Heart left ventricle (tissue), 16 donors: Measurements from ENCODE around the gene SMOC2. TPM values are rescaled to one million over a fixed set of nuclear protein-coding genes. Genes with fewer than 3 reads are reported as not detected.

Experiments used
- ATAC-seq, 4 donors: fragments of 200-7000 bp; cut with Tn5 transposase; one replicate each; pipeline ENCODE4 v1.9.1; 2020 to 2022; ENCODE audit warnings: moderate library complexity in 4 of 4, mild to moderate bottlenecking in 3 of 4, moderate number of reproducible peaks in 1 of 4
- DNase-seq, 5 donors: peaks; one replicate each; pipeline ENCODE4 v3.0.0-alpha.2; 2020
- H3K27ac ChIP-seq, 12 donors: fragments of 200-600 bp; sonication (generic) in 4 of 12; one replicate each; pipeline versions ENCODE4 v1.5.0 to v1.8.0; 2016 to 2022; ENCODE audit warnings: mild to moderate bottlenecking in 2 of 12
- H3K27me3 ChIP-seq, 9 donors: fragments of 200-600 bp; sonication (generic) in 2 of 9; one replicate each; pipeline versions ENCODE4 v1.5.1 to v1.8.0; 2016 to 2022; ENCODE audit warnings: mild to moderate bottlenecking in 3 of 9
- H3K36me3 ChIP-seq, 9 donors: fragments of 200-600 bp; sonication (generic) in 2 of 9; one replicate each; pipeline versions ENCODE4 v1.5.0 to v1.8.0; 2018 to 2022; ENCODE audit warnings: mild to moderate bottlenecking in 2 of 9
- H3K4me1 ChIP-seq, 12 donors: fragments of 200-600 bp; sonication (generic) in 4 of 12; one replicate each; pipeline versions ENCODE4 v1.5.0 to v1.8.0; 2016 to 2022; ENCODE audit warnings: mild to moderate bottlenecking in 3 of 12
- H3K4me3 ChIP-seq, 12 donors: fragments of 200-600 bp; sonication (generic) in 4 of 12; one replicate each; pipeline versions ENCODE4 v1.5.0 to v1.8.0; 2017 to 2022; ENCODE audit warnings: mild to moderate bottlenecking in 9 of 12, moderate library complexity in 4 of 12
- H3K9me3 ChIP-seq, 12 donors: fragments of 200-600 bp; sonication (generic) in 4 of 12; one replicate each; pipeline versions ENCODE4 v1.5.0 to v1.8.0; 2016 to 2022; ENCODE audit warnings: mild to moderate bottlenecking in 1 of 12
- CTCF ChIP-seq, 12 donors: fragments of 200-600 bp; sonication (generic) in 4 of 12; IDR thresholded peaks; one replicate each; pipeline versions ENCODE4 v1.5.0 to v1.8.0; 2018 to 2022; ENCODE audit warnings: antibody characterized with exemption in 12 of 12, mild to moderate bottlenecking in 5 of 12
- POLR2A ChIP-seq, 2 donors: fragments of 450-650 bp; IDR thresholded peaks; one replicate each; pipeline ENCODE4 v1.6.1; 2017; ENCODE audit warnings: antibody characterized with exemption in 2 of 2, mild to moderate bottlenecking in 2 of 2, moderate library complexity in 2 of 2
- WGBS, 4 donors: extraction: QIAGEN DNeasy Blood & Tissue Kit in 2 of 4; methylation state at CpG; one replicate each; pipeline versions ENCODE4 v1.1.5 to v1.1.7; 2013 to 2018; 5-methylcytosine and 5-hydroxymethylcytosine counted together
- intact Hi-C, 10 donors: fragments of 100-400 bp; cut with DNase I; formaldehyde crosslinking; loops; one replicate each; pipeline versions ENCODE4 v1.11.1 to v1.14.2; 2022
- polyA plus RNA-seq, 2 donors: library from polyadenylated mRNA; stranded (reverse); fragments of 200-250 nt; gene quantifications; one replicate each; pipeline ENCODE4 v1.2.3, GENCODE V29; 2013
- total RNA-seq, 9 donors: library from RNA; depleted of rRNA in 2 of 9; stranded (reverse); fragments of >200 nt in 2 of 9; fragmentation: NEBNext Ultra II Directional in 3 of 9; extraction: Animal tissue kit (Norgen Biotek cat#: 25700) in 3 of 9; gene quantifications; one replicate each; pipeline versions ENCODE4 v1.1.0 to v1.2.4, GENCODE V29; 2016 to 2023
- donor health status: ischemic (EF 13 %, LVEDD 7.1; RV severe dilation, severe dysfunction).
- donor health status: healthy with polysubstance abuse.
- donor health status: DM: no; HTN: yes; CAD: no.
- donor health status: DM: no; HTN: no; CAD: no.
- donor health status: ischemic (EF 25% LVEDD 6.9; RV normal size, moderate dysfunction).
- donor health status: ischemic (EF 25% LVEDD 5.7; RV mildly dilated, moderate dysfunction).
- donor health status: healthy.
- donor health status: DM: yes; HTN: yes; CAD: no.
- donor health status: ischemic (EF 35%, LVEDD 5.7; RV mildly dilated, moderate dysfunction).
- donor health status: nonischemic (EF 11% LVEDD 7.7; RV severe dilation, severe dysfunction).
- donor health status: DM: yes; HTN: yes; CAD: no.
- donor health status: PGD.
- donor health status: ischemic (EF 29% LVEDD 5.4; RV normal size, mild dysfunction).
- donor health status: nonischemic (EF 23%, LVEDD 6.1; RV moderate dilation, normal function).

SMOC2 gene
- total and polyA plus RNA-seq, 11 donors, result 5.9 to 44.2 (median 15.7) TPM

DNA sequence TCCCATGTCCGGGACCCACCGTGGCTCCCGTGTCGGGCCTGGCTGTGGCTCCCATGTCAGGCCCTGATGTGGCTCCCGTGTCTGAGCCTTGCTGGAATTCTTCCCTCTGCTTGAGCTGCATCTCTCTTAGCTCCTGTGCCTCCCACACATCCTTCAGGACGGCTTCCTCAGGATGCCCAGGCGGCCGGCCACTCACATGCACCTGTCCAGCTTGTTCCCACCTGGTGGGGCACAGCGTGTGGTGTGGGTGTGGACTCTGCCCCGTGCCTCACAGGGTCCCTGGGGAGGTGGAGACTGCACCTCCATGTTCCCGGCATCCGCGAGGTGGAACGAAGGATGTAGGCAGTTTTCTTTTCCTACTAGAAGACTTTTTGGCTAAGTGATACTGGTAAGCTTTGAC lies 170.7 kb downstream of the SMOC2 start:
- 91 to 96% (median 93%) methylated on average over 14 of the region's 14 CpGs for WGBS, 4 donors
- peaks cover 0 to 5% (median 0%) of the 10 kb centered on the region in 12 donors for H3K4me1 ChIP-seq
- TF ChIP-seq POLR2A (IDR thresholded peaks at IDR 0.05) (no peak), CTCF (IDR thresholded peaks at IDR 0.05) (no peak)
- DNase-seq (no peak), ATAC-seq (no peak)
- H3K36me3 ChIP-seq, result peaks cover 0 to 6% (median 0%) of the 10 kb centered on the region in 9 donors
- no peaks in the 10 kb centered on the region for H3K9me3 ChIP-seq
- no peak overlapping the region for H3K4me3 ChIP-seq
- intact Hi-C loops, result loop anchor here in 1 of 10 donors (10.0 kb wide), 1 partner anchor 273 kb away; no protein-coding TSS in a partner anchor
- no peaks in the 10 kb centered on the region for H3K27me3 ChIP-seq
- no peak overlapping the region for H3K27ac ChIP-seq

GRCh38 chr6:168612586-168612985 lies 171.6 kb downstream of the SMOC2 start:
- no peak for TF ChIP-seq CTCF (IDR thresholded peaks at IDR 0.05)
- no peak for TF ChIP-seq POLR2A (IDR thresholded peaks at IDR 0.05)
- no peak overlapping the region for H3K4me3 ChIP-seq
- no peak for ATAC-seq
- intact Hi-C loops, result loop anchor here in 1 of 10 donors (10.0 kb wide), 1 partner anchor 272 kb away; no protein-coding TSS in a partner anchor
- no peaks in the 10 kb centered on the region for H3K27me3 ChIP-seq
- no peak for DNase-seq
- 93 to 97% (median 95%) methylated on average over 11 to 13 of the region's 13 CpGs for WGBS, 4 donors
- peaks cover 0 to 6% (median 0%) of the 10 kb centered on the region in 9 donors for H3K36me3 ChIP-seq
- peaks cover 0 to 8% (median 2%) of the 10 kb centered on the region in 12 donors for H3K4me1 ChIP-seq
- no peaks in the 10 kb centered on the region for H3K9me3 ChIP-seq
- no peak overlapping the region for H3K27ac ChIP-seq

DNA sequence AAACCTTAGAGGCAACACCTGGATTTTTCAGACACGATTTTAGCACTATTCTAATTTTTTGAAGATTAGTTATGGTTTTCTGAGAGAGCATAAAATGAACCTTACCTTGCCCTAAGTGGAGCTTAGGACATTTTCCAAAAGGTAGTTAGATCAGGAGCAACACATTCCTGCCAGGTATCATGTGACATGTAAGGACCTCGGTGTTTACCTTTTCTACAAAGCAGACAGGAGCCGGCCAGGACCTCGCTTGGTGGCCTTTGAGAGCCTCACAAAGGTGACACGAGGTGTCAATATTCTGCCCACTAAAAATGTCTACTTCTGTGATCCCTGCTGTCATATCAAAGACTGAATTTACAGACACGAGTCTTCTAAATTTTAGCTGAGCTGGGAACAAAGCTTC lies 174.9 kb downstream of the SMOC2 start:
- no peak for TF ChIP-seq POLR2A (IDR thresholded peaks at IDR 0.05)
- TF ChIP-seq CTCF (IDR thresholded peaks at IDR 0.05), result no peak
- Histone ChIP-seq H3K36me3 (peaks cover 0 to 6% (median 0%) of the 10 kb centered on the region in 9 donors), H3K27me3 (no peaks in the 10 kb centered on the region), H3K9me3 (no peaks in the 10 kb centered on the region), H3K4me3 (no peak overlapping the region), H3K27ac (no peak overlapping the region), H3K4me1 (peaks cover 0 to 11% (median 2%) of the 10 kb centered on the region in 12 donors)
- ATAC-seq (no peak), DNase-seq (no peak)
- intact Hi-C loops, result loop anchor here in 7 of 10 donors (1.0 to 10.0 kb wide), 5 partner anchors 266 to 271 kb away; no protein-coding TSS in a partner anchor
- WGBS, 4 donors, result 88 to 89% (median 89%) methylated on average over 6 of the region's 6 CpGs

- ATAC-seq (peak; percentile 37 to 75 (median 64)), DNase-seq (peak in 2 of 5 donors; percentile 31 to 66)
- peak overlapping the region in 5 of 12 donors; percentile 39 to 57 (median 46) for H3K27ac ChIP-seq
- 58 to 67% (median 64%) methylated on average over 21 of the region's 21 CpGs for WGBS, 4 donors
- intact Hi-C loops, result loop anchor here in 7 of 10 donors (1.0 to 10.0 kb wide), 5 partner anchors 265 to 270 kb away; no protein-coding TSS in a partner anchor
- no peak overlapping the region for H3K4me3 ChIP-seq
- peaks cover 0 to 11% (median 2%) of the 10 kb centered on the region in 12 donors for H3K4me1 ChIP-seq
- TF ChIP-seq POLR2A (IDR thresholded peaks at IDR 0.05), result no peak
- peak in 9 of 12 donors; percentile 19 to 48 (median 34) for TF ChIP-seq CTCF (IDR thresholded peaks at IDR 0.05)
- H3K27me3 ChIP-seq, result no peaks in the 10 kb centered on the region
- peaks cover 0 to 6% (median 0%) of the 10 kb centered on the region in 9 donors for H3K36me3 ChIP-seq
- no peaks in the 10 kb centered on the region for H3K9me3 ChIP-seq
These were observed 176.1 kb downstream of the SMOC2 start for GRCh38 chr6:168616816-168617765.
